Bone marrow (tissue), 2 donors: ENCODE measurements around the gene FAM170B.

Source experiments
- DNase-seq, 2 donors: peaks; one replicate each; lab custom pipeline; 2025; lab: John Stamatoyannopoulos, UW

FAM170B gene

DNA sequence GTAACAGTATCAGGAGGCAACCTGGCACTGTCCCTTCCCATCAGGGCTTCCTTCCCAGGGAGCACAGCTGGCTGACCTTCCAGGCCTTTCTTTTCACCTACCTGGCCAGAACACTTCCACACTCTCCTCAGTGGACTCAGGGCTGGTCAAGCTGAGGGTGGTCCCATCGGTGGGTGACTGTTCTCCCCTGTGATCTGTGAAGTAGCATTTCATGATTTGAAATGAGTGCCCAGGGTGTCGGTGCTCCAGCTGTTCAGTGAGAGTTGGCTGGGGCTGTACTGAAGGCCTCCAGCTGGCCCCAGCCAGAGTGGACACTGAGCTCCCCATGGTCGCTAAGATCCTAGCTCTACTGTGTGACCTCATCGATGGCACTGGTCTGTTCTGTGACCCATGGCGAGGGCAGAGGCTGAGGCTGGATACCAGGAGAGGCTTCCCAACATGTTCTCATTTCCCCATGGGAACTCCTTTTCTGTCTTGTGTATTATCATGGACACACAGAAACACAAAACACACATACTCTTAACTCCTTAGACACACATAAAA is at the start of gene FAM170B:
Gene FAM170B, minus strand, starts transcription at position 316 of the 543 bp plus-strand sequence. Its CDS starts 103 bp downstream, at position 213.
- no peak for DNase-seq

DNA sequence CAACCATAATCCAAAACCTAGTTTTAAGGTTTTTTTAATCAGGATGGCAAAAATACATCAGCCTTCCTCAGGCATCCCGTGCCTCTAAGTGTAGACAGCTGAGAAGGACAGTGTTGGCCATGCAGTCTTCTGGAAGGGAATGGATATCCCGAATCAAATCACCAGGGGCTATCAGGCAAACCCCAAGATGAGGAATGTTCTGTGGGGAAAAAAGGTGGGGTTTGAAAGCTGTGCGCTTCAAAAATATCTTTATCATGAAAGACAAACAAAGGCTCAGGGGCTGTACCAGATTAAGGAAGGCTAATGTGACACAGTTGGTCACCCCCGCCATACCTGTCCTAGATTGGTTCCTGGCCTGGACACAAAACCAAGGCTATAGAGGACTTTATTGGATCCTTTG is 49.0 kb upstream of the FAM170B start:
- no peak for DNase-seq

DNA sequence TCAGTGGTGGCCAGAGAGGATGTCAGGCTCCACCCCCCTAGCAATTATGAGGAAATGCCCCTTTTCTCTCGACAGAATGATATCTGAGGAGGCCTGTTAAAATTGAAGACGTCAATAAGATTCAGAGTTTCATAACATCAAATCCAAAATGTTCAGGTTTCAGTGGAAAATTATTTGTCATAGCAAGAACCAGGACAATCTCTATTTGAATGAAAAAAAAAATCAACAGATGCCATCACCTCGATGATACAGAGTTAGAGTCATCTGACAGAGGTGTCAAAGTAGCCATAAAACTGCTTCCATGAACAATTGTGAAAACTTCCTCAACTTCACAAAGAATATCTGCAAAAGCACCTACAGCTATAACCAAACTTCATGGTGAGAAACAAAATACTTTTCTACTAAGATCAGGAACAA is 46.6 kb upstream of the FAM170B start:
- no peak for DNase-seq

DNA sequence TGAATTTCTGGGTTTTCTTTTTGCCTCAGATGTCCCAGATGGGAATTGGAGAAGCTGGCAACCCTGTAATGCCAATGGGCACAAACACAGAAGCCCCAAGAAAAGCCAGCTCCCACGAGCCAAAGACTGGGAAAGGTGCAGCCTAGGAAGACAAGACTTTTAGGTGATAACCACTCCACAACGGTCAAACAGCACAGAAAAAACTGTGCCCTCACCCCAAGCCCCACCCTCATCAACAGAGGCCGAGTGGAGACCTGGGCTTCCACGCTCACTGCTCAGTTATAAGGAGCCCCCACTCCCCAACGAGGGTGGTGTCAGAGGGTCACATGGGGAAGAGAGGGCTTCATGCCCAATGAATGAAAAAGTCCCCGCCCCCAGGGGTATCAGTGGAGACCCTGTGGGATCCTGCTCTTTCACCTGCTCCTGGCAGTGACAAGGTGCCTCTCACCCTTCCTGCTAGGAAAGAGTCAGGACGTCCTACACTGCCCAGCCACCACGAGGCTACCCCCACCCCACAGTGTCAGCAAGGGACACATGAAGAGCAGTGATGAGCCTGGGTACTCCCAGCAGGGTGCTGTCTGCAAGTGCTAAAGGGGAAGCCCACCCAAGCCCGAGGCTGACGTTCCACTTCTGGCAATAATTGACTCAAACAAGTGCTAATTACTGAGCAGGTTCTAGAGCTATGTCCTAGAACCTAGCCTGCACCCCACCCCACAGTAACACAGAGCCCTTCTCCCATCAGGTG is 46.0 kb upstream of the FAM170B start:
- DNase-seq: no peak

DNA sequence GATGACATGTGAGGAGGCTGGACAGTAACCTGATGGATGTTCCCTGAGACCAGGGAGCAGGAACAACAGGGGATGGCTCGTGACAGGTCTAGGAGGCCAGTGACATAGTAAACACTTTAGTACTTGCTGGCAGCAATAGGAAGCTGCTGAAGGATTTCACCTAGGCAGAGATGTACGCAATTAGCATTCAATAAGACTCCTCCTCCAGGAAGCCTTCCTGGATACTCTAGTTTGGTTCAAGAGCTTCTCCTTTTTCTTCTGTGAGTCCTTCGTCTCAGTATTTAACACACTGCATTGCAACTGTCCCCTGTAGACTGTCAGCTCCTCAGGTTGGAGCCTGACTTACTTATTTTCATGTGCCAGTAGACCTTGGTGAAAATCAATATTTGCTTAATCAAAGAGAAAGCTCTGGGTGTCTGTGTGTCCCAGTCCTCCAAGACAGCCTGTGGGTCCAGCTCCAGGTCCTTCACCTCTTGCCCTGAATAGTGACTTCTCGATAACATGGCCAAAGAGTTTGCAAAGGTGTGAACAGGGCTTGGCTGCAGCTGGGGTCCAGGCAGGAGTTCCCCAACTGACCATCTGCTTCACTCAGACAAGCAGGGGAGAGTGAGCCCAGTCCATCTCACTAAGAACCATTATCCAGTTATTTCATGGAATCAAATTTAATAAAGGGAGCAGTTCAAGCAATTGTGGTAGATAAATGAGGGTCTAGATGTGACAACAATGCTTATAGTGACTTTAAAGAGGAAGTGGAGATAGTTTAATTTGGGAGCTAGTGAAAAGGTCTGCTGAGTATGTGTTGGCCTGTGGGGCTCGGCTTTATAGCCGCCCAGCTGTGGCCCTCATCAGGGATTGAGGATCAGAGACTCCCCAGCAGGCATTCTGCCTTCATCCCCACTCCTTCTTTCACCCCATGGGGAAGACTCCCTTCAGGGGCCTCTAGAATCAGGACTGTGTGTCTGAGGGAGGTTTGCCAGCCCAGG is 45.0 kb upstream of the FAM170B start:
- DNase-seq: no peak

DNA sequence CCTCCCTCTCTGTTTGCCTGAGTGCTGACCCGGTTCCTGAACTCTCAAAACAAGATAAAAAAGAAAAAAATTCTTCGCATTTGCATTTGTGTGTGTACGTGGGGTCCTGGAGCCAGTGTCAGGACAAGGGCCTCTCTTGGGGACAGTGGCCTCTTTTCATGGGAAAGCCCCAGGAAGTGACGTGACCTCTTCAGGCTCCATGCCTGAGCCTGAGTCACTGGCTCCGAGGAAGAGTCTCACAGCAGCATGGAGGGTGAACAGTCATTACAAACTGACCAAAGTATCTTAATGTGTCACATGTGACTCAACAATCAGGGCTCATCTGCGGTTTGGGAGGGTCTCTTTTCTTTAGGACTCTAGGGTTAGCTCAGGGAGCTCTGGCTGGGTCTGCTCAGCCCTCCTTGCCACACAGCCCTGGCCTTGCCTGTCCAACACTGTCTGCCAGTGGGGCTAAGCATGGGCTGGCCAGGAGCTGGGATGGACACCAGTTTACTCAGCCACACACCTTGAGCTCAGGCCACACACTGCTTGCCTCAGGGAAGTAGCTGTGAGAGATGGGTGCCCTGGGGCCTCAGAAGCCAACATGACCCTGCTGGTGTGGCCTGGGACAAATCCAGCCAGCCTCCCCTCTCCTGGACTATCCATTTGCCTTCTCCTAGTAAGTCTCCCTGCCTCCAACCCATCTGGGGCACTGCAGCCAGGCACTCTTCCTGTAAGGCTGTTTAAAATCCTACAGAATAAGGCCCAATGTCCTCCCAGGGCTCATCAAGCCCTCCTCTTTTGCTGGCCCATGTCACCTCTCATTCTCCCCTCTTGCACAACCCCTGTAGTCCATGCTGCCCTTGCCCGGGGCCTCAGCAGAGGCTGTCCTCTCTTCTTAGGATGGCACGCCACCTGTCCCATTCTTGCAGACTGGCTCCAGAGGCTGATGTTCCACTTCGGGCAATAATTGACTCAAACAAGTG is 43.9 kb upstream of the FAM170B start:
- DNase-seq: peak; percentile 44 to 75

DNA sequence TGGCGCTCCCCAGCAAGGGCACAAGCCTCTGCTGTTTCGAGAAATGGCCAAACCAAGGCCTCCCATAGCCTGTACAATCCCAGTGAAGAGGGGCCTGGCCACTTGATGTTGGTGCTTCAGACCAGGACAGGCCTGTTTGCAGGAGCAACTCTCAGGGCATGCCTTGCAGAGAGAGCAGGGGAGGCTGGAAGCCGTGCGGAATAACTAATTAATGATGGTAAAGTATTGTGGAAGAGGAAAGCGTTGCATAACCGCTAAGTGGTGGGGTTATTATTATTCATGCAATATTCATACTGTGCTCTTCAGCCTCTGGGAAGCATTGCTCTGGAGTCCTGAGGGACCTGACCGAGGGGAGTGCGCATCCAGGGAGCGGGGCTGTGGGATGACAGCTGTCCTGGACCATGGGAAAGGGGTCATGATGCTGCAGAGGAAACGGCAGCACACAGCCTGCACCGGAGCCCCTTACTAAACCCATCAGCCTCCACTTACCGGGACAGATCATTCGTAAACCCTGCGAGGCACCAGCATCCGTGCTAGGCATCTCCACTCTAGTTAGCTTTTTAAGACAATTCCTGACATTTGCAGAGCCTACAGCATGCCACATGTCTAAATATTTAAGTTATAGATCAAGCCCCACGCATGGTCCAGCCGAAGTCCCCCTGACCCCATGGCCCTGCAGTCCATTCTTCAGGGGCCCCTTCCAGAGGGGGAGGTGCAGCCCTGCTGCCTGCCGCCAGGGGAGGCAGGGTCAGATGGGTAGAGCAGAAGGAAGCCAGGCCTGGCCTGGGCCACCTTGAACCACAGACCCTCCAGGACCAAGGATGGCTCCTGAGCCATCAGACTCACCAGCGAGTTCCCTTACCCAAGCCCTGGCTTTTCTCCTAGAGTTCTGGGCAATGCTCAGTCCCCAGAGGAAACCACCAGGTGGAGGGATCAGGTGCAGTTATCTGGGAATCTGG is 42.8 kb upstream of the FAM170B start:
- DNase-seq: no peak

DNA sequence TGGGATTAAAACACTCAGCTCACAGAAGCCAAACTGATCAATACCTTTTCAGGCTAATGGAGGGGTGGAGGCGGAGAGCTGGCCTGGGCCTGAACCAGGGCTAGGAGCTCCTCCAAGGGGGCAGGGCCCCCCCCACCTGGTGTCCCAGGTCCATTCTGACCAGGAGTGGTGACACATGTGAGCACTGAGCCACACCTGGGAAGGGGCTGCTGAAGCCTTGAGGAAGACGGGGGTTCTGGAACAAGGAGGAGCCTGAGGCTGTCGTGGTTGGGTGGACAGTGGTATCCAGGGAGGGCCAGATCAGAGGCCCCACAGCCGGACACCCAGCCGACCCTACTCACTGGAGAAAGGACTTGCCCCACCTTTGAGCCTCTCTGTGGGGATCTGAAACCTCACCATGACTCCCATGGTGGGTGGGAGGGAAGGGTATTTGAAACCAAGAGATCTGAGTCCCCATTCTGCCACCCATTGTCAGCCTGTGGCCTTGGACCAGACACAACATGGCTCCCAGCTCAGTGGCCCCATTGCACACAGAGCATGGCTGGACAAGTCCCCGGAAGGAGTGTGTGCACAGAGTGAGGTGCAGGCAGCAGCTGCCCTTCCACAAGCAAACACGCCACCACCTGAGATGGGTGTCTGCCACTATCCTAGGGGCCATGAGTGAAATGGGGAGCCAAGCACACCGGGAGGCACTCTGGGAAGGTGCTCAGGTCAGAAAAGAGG is 41.9 kb upstream of the FAM170B start:
- no peak for DNase-seq

DNA sequence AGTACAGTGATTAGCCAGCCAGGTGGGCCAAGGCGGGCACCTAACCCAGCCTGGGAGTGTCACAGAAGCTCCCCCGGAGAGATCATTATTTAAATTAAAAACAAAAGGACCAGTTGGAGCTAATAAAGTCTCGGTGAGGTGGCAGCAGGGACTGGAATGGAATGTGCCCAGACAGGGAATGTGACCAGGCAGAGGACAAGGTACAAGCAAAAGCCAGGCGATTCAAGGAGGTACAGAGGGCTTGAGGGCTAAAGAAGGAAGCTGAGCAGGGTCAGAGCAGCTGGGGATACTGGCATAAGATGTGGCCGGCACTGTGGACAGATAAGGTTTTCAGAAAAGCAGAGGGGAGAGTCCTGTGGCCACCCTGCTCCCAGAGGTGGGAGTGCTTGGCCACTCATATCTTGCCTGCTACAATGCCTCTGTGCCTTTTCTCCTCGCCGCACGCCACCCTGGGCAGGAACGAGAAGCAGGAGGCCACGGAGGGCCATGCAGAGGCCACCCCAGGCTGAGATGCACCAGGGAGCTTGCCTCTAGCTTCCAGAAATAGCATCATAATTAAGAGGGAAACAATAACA is 41.2 kb upstream of the FAM170B start:
- DNase-seq: no peak

DNA sequence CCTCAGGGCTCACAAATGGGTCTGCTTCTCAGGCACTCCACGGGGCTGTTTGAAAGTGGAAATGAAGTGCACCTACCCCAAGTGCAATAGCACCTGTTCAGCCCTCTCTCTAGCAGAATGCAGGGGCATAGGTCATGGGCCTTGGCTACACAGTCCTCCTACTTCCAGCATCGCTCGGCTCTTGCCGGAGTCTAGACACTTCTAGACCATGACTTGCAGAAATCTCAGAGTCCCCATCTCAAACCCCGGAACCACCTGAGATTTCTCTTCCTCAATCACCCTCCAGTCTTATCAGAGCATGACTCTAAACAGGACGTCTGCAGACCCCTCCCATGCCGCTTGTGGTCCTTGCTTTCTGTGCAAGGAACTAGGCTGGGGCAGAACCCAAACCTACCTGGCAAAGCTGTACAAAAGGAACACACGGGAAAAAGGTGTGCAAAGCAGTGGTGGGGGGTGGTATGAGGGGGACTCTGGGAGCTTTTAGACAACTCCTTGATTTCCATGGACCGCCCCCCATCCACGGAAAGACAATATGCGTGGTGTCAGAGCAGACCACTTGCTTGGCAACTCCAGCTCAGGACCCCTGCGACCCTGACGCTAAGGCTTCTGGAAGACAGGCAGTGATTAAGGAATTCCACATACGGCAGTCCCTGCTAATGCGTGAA is 40.6 kb upstream of the FAM170B start:
- peak in 1 of 2 donors; percentile 60 for DNase-seq

DNA sequence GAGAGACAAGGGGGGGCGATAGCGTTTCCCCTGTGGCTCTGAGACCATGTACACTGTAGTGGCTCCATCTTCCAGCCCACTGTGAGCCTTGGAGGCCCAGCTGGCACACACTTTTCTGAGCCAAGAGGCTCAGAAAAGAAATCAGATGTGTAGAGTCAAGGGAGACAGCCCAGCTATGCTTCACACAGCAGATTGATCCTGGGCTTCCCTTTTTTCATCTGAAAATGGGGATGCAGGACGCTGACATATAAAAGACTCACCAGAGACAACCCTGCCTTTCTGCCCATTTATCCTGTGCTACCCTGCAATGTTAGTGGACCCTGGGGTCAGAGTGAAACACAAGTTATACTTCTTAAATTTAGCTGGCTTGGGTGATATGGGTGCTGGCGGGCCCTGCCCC is 40.0 kb upstream of the FAM170B start:
- DNase-seq: no peak

DNA sequence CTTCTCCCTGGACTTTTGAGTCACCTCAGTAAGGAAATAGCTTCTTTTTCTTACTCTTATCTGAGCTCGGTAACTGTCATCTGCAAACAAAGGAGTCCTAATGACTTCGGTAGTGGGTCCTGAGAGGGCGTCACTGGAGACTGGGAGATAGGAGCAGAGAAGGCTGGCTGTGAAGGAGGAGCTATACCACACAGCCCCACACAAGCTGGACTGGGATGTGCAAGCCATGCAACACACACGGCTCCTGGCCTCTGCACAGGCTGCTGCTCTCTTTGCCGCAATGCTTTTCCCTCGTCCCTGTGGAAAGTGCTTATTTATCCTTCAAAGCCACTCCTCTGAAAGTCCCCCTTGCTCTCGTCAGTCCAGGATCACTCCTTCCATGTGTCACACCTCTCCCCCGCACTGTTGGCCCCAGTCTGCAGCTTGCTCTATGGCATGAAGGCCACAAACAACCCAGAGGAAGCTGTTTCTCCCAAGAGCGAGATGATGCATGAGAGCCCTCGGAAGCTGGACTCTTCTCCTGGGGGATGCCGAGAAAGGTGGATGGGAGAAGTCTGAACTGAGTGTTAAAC is 39.5 kb upstream of the FAM170B start:
- DNase-seq: no peak

DNA sequence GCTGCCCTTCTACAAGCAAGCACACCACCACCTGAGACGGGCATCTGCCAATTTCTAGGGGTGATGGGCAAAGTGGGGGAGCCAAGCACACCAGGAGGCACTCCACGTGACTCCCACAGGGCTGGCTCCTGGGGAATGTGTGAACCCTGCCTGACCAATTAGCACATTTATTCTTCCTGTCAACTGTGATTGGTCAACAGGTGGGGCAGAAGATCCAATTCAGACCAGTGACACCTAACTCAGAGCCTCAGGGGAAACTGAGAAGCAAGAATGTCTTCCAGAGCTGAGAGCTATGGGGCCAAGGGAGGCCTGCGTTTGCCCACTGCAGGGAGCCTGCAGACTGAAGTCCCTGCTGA is 38.9 kb upstream of the FAM170B start:
- DNase-seq: no peak

DNA sequence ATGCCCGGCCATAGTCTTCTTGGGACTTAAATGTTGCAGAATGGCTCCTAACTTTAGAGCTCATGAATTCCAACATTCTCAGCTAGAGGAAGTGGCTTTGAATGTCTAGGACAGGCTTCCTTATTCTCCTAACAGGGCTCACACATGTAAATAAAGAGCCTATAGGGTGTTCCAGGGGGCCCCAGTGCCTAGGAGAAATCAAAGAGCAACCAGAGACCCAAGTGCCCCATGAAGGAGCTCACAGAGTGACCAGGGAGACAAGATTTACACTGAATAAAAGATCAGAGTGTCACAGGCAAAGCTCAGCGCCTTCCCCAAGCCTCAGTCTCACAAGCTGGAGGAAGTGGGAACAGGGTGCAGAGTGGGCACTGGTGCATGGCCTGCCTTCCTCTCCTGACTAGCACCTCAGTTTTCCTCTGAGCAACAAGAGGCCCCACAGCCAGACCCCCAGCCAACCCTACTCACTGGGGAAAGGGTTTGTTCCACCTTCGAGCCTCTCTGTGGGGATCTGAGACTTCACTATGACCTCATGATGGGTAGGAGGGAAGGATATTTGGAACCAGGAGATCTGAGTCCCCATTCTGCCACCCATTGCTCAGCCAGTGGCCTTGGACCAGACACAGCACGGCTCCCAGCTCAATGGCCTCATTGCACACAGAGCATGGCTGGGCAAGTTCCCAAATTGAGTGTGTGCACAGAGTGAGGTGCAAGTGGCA is 38.4 kb upstream of the FAM170B start:
- no peak for DNase-seq

DNA sequence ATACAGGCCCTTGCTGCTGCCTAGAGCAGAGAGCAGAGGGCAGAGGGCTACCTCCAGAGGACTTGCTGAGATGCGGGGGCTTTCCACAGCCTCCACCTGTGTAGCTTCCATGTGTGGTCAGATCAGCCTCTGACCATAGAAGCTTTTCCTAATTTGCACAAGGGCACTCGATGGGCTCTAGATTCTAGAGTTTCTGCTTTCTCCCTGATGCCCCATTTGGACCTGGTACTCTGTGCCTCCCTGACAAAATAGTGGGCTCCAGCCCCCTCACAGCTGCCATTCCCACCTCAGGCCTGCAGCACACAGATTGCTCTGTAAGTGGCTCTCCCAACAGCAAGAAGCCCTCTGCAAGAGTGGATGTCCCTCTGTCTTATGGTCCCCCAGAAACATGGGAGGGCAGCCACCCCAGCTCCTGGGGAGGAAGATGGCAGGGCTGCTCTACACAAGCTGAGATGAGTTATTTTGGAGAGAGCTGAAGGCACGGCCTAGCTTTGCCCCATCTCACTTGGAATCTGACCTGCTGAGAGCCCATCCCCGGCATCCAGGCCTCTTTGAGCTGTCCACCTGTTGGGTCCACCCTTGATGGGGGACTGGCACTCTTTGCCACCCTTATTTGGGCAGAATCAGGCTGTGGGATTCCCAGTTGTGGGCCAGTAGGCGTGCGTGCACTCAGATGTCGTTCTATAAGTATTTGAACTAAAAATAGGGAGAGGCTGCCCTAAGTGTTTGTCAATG is 37.7 kb upstream of the FAM170B start:
- DNase-seq: no peak

DNA sequence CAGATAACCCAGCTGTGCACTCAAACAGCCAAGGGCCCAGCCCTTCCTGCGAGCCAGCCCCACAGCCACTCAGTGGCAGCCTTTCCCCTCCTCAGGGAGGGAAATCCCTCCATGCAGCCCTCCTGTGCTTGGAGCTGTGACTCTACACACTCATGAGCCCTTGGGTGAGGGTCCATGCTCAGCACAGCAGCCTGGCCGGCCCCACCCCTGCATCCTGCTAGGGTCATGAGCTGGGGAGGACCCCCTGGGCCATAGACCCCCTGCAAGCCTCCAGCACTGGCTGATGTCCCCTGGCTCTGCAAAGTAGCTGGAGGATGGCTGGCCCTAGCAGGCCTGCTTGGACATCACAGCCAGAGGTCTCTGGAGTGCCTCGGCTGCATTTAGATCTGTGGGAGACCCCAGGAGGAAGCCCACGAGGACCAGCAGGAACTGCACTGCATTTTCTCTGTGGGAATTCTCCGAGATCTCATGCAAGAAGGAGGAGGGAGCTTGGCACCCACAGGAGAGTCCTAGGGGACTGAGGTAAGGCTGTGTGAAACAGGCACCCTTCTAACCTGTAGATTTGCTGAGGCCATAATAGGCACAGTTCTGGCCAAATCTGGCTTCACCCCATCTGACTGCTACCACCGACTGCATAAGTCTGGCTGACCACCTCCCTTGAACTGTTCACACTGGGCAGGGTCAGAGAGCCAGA is 37.0 kb upstream of the FAM170B start:
- DNase-seq: no peak

DNA sequence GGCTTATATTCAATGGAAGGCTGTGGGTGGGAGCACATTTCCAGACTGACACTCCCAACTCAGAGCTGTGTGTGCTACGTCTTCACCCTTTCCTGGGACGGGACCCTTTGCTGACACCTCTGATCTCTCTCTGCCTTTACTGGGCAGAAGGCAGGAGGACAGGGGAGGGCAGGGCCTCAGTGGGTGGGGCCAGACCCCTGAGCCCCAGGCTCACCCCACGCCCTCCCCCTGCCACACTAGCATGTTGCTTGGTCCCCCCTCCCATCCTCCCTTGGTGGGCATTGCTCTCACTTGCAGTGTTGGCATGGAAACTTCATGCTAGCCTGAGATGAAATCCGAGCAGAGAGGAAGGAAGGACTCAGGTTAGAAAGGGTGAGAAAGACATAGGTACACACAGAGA is 36.0 kb upstream of the FAM170B start:
- no peak for DNase-seq
